ENCODE data around the gene UGT1A8.

GRCh38 chr2:233699424-233700027 is 82.1 kb downstream of the UGT1A8 start:
- TF ChIP-seq CTCF (IDR thresholded peaks at IDR 0.05) = no peak
- no peak for TF ChIP-seq EZH2 (IDR thresholded peaks at IDR 0.05; ENCODE audit: borderline replicate concordance, insufficient read depth, low read depth, low read length, poor library complexity, severe bottlenecking)

Measured in B cell (primary cell).